Erythroblast (primary cell): ENCODE measurements around the gene TAAR8.

Experiments used
- GATA1 ChIP-seq: IDR thresholded peaks from 2 replicates; pipeline ENCODE4 v1.6.1; 2011; ENCODE audit warnings: low read depth, mild to moderate bottlenecking, control low read depth, low read length, moderate library complexity
- POLR2A ChIP-seq: IDR thresholded peaks from 2 replicates; pipeline ENCODE4 v1.6.1; 2011; ENCODE audit warnings: mild to moderate bottlenecking, low read length

GRCh38 chr6:132506461-132506860 is 46.0 kb upstream of the TAAR8 start:
- TF ChIP-seq POLR2A (no peak), GATA1 (no peak)
